ENCODE measurements around the gene DUSP8. TPM values are rescaled to one million over a fixed set of nuclear protein-coding genes. Genes with fewer than 3 reads are reported as not detected.

Gene DUSP8
- total RNA-seq, 1 experiment from 2014 or later: 4.4 TPM

- no peak overlapping the region for H3K9ac ChIP-seq (ENCODE audit: extremely low read depth, insufficient read length, low read length)
- peaks cover 3% of the 10 kb centered on the region for H4K20me1 ChIP-seq (ENCODE audit: control insufficient read depth, insufficient read depth, insufficient read length)
- Mint-ChIP-seq H3K27ac (no peak overlapping the region; a peak in 1 of 7 replicates), H3K36me3 (ENCODE audit: insufficient read depth in 1 of 3, low read depth in 3 of 3) (no peaks in the 10 kb centered on the region), H3K9me3 (no peaks in the 10 kb centered on the region), H3K27me3 (ENCODE audit: low read depth) (peaks cover 2% of the 10 kb centered on the region), H3K4me3 (no peak overlapping the region), H3K4me1 (peaks cover 0 to 7% of the 10 kb centered on the region in 2 experiments; a peak in 2 of 4 replicates)
- H2BK5ac ChIP-seq (ENCODE audit: insufficient read length, low read length): no peak overlapping the region
- no peak overlapping the region for H2BK15ac ChIP-seq (ENCODE audit: low read depth, low read length)
- no peaks in the 10 kb centered on the region for H3K9me3 ChIP-seq (ENCODE audit: control insufficient read depth, low read depth, low read length)
- H2AK5ac ChIP-seq (ENCODE audit: insufficient read length, low read length): no peak overlapping the region
- H3K23me2 ChIP-seq (ENCODE audit: insufficient read length, low read depth, low read length, poor library complexity, severe bottlenecking): no peaks in the 10 kb centered on the region
- no peak overlapping the region for H3K18ac ChIP-seq (ENCODE audit: insufficient read length, low read depth, low read length)
- H4K5ac ChIP-seq (ENCODE audit: insufficient read length, low read depth, low read length): no peak overlapping the region
- H3K27me3 ChIP-seq (ENCODE audit: insufficient read depth, low read length): no peaks in the 10 kb centered on the region
- H4K8ac ChIP-seq (replicated peaks; ENCODE audit: insufficient read length, low read depth, low read length): no peak overlapping the region
- no peak overlapping the region for H3T11ph ChIP-seq (ENCODE audit: low read length)
- no peak overlapping the region for H2BK120ac ChIP-seq (ENCODE audit: low read depth, low read length, poor library complexity, severe bottlenecking)
- no peak overlapping the region for H3K4ac ChIP-seq (ENCODE audit: low read depth, low read length)
- DNase-seq: no peak
- no peak overlapping the region for H3K23ac ChIP-seq (ENCODE audit: insufficient read length, low read depth, low read length)
- H3K79me2 ChIP-seq (ENCODE audit: insufficient read depth, low read length): peaks cover 1% of the 10 kb centered on the region; the same call in 1 of the 2 replicates
- H3K56ac ChIP-seq (ENCODE audit: insufficient read length, low read depth, low read length): no peak overlapping the region
- H4K91ac ChIP-seq (ENCODE audit: insufficient read length, low read depth, low read length): no peak overlapping the region
- H2BK12ac ChIP-seq (ENCODE audit: insufficient read length, low read depth, low read length): no peak overlapping the region
- WGBS (ENCODE audit: extremely low coverage, insufficient read length, low lambda C conversion rate): no CpG with 5 or more reads among the region's 20 CpGs
- H2BK20ac ChIP-seq (ENCODE audit: low read depth, low read length, poor library complexity, severe bottlenecking): no peak overlapping the region
- H3K14ac ChIP-seq (ENCODE audit: insufficient read depth, low read length): no peak overlapping the region
- H3K4me1 ChIP-seq (ENCODE audit: insufficient read depth, low read length): no peaks in the 10 kb centered on the region
- H2AFZ ChIP-seq (ENCODE audit: low read length): no peak overlapping the region
- peaks cover 12% of the 10 kb centered on the region for H3K79me1 ChIP-seq (ENCODE audit: insufficient read depth, low read depth, low read length, poor library complexity, severe bottlenecking)
- no peak overlapping the region for H3K4me2 ChIP-seq (ENCODE audit: insufficient read depth, insufficient read length, low read length)
- no peak overlapping the region for H3K27ac ChIP-seq (ENCODE audit: insufficient read length, low read depth, low read length)
- TF ChIP-seq CTCF (conservative IDR thresholded peaks at IDR 0.05): no peak
Measured at GRCh38 chr11:1532606-1533341, 39.3 kb downstream of the DUSP8 start.
